Measurements from ENCODE around the gene DYRK4. TPM values are rescaled to one million over a fixed set of nuclear protein-coding genes. Genes with fewer than 3 reads are reported as not detected.

The DYRK4 gene
- total RNA-seq, 1 experiment from 2014 or later, result 13.3 TPM

DNA sequence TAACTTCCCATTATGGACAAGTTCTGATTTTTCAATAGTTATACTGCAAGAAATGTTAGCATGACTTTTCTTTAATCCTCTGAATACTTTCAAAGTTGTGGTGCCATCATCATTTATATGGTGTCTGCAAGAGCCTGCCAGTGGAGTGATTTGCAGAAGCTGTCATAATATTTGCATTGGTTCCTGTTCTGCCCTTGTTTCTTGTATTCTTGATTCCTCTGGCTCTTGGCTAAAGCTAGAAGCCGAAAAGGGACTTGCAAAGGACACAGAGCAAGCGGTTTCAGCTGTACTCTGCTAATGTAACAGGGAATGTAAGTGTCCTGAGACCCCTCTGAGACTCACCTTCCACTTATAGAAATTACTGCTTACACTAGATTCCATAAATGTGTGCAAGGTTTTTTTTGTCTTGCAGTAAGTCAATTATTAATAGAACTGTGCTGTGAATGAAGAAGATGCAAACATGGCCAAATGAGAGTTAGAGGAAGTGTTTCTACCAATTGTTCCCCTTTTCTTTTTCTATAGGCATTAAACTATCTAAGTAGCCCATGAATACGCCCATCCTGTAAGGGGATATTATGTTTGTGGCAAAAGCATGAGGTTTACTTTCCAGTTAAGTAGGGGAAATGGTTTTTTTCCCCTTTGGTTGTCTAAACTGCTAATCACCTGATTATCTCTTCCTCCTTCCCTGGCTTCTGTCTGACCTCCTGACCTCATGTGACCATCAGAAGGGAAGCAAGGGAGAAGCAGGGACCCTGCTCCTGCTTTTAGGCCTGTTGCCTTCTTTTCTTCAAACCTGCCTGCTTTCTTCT is 5.3 kb downstream of the DYRK4 start:
- DNase-seq (ENCODE audit: low read depth, low spot score) (no peak), ATAC-seq (no peak)
- ChIA-PET CTCF (no interaction called here), POLR2A (no interaction called here)
- Histone ChIP-seq H3K4me1 (ENCODE audit: control insufficient read depth, insufficient read depth, low read length) (no peaks in the 10 kb centered on the region), H3K9me3 (ENCODE audit: control insufficient read depth, insufficient read depth, low read depth, low read length) (no peaks in the 10 kb centered on the region), H3K4me3 (ENCODE audit: low read depth in 2 of 2, low read length in 2 of 2) (no peak overlapping the region), H3K27ac (ENCODE audit: low read length) (no peak overlapping the region), H3K36me3 (ENCODE audit: control insufficient read depth, insufficient read depth, low read length) (no peaks in the 10 kb centered on the region), H3K27me3 (ENCODE audit: control insufficient read depth, insufficient read depth, low read length) (no peaks in the 10 kb centered on the region)
- TF ChIP-seq, protein P1, sequence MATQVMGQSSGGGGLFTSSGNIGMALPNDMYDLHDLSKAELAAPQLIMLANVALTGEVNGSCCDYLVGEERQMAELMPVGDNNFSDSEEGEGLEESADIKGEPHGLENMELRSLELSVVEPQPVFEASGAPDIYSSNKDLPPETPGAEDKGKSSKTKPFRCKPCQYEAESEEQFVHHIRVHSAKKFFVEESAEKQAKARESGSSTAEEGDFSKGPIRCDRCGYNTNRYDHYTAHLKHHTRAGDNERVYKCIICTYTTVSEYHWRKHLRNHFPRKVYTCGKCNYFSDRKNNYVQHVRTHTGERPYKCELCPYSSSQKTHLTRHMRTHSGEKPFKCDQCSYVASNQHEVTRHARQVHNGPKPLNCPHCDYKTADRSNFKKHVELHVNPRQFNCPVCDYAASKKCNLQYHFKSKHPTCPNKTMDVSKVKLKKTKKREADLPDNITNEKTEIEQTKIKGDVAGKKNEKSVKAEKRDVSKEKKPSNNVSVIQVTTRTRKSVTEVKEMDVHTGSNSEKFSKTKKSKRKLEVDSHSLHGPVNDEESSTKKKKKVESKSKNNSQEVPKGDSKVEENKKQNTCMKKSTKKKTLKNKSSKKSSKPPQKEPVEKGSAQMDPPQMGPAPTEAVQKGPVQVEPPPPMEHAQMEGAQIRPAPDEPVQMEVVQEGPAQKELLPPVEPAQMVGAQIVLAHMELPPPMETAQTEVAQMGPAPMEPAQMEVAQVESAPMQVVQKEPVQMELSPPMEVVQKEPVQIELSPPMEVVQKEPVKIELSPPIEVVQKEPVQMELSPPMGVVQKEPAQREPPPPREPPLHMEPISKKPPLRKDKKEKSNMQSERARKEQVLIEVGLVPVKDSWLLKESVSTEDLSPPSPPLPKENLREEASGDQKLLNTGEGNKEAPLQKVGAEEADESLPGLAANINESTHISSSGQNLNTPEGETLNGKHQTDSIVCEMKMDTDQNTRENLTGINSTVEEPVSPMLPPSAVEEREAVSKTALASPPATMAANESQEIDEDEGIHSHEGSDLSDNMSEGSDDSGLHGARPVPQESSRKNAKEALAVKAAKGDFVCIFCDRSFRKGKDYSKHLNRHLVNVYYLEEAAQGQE (IDR thresholded peaks at IDR 0.05; ENCODE audit: insufficient read depth in 1 of 2, low read depth in 2 of 2, low read length in 1 of 2), result no peak
- no peak for TF ChIP-seq SIN3A (IDR thresholded peaks at IDR 0.05; ENCODE audit: borderline replicate concordance, insufficient read depth, low read depth, low read length)
- no peak for TF ChIP-seq POLR2AphosphoS5 (IDR thresholded peaks at IDR 0.05; ENCODE audit: low read depth, low read length)
- no peak for TF ChIP-seq TCF7L2 (IDR thresholded peaks at IDR 0.05; ENCODE audit: low read depth, low read length)
- no TSS peak for BruUV-seq (replicated peaks)
- in situ Hi-C loops (cut with HindIII; ENCODE audit: low pct_unique_long_range_greater_than_20kb, low sequenced_read_pairs) (no loop called here), intact Hi-C loops (cut with micrococcal nuclease; ENCODE audit: unreplicated experiment) (no loop called here)

DNA sequence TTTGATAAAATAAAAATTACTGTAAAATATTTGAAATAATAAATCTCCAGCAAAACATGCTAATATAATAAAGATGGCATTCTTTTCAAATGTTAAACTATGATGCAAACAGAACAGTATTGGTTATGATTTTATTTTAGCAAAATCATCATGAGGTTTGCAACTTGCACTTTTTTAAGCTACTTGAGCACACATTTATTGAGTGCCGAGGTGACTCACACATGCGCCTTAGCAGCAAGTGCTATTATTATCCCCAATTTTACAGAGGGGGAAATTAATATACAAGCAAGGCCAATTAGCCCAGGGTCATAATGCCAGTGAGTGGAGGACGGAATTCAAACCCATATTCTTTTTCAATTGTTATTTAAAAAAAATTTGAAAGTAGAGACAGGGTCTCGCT is 7.3 kb downstream of the DYRK4 start:
- in situ Hi-C loops (cut with HindIII; ENCODE audit: low pct_unique_long_range_greater_than_20kb, low sequenced_read_pairs), result no loop called here
- Histone ChIP-seq H3K27ac (ENCODE audit: low read length) (no peak overlapping the region), H3K4me1 (ENCODE audit: control insufficient read depth, insufficient read depth, low read length) (no peaks in the 10 kb centered on the region), H3K4me3 (ENCODE audit: low read depth in 2 of 2, low read length in 2 of 2) (no peak overlapping the region), H3K9me3 (ENCODE audit: control insufficient read depth, insufficient read depth, low read depth, low read length) (no peaks in the 10 kb centered on the region), H3K36me3 (ENCODE audit: control insufficient read depth, insufficient read depth, low read length) (no peaks in the 10 kb centered on the region), H3K27me3 (ENCODE audit: control insufficient read depth, insufficient read depth, low read length) (no peaks in the 10 kb centered on the region)
- intact Hi-C loops (cut with micrococcal nuclease; ENCODE audit: unreplicated experiment), result no loop called here
- TF ChIP-seq TCF7L2 (IDR thresholded peaks at IDR 0.05; ENCODE audit: low read depth, low read length) (no peak), SIN3A (IDR thresholded peaks at IDR 0.05; ENCODE audit: borderline replicate concordance, insufficient read depth, low read depth, low read length) (no peak), POLR2AphosphoS5 (IDR thresholded peaks at IDR 0.05; ENCODE audit: low read depth, low read length) (no peak)
- TF ChIP-seq, protein P2, sequence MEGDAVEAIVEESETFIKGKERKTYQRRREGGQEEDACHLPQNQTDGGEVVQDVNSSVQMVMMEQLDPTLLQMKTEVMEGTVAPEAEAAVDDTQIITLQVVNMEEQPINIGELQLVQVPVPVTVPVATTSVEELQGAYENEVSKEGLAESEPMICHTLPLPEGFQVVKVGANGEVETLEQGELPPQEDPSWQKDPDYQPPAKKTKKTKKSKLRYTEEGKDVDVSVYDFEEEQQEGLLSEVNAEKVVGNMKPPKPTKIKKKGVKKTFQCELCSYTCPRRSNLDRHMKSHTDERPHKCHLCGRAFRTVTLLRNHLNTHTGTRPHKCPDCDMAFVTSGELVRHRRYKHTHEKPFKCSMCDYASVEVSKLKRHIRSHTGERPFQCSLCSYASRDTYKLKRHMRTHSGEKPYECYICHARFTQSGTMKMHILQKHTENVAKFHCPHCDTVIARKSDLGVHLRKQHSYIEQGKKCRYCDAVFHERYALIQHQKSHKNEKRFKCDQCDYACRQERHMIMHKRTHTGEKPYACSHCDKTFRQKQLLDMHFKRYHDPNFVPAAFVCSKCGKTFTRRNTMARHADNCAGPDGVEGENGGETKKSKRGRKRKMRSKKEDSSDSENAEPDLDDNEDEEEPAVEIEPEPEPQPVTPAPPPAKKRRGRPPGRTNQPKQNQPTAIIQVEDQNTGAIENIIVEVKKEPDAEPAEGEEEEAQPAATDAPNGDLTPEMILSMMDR (IDR thresholded peaks at IDR 0.05), result no peak
- TF ChIP-seq, protein P1 (IDR thresholded peaks at IDR 0.05; ENCODE audit: insufficient read depth in 1 of 2, low read depth in 2 of 2, low read length in 1 of 2), result no peak
- ChIA-PET POLR2A (no interaction called here), CTCF (no interaction called here)
- no TSS peak for BruUV-seq (replicated peaks)
- DNase-seq (ENCODE audit: low read depth, low spot score), result no peak
- ATAC-seq, result no peak

All from Panc1 (cell line).